ENCODE data around the gene NRCAM. TPM values are rescaled to one million over a fixed set of nuclear protein-coding genes. Genes with fewer than 3 reads are reported as not detected.

The NRCAM gene
- total and polyA plus RNA-seq, 2 of the 13 experiments (the other 11 are each of a cell fraction or from before 2014, with no cell fraction given): 0.31 to 0.33 TPM

DNA sequence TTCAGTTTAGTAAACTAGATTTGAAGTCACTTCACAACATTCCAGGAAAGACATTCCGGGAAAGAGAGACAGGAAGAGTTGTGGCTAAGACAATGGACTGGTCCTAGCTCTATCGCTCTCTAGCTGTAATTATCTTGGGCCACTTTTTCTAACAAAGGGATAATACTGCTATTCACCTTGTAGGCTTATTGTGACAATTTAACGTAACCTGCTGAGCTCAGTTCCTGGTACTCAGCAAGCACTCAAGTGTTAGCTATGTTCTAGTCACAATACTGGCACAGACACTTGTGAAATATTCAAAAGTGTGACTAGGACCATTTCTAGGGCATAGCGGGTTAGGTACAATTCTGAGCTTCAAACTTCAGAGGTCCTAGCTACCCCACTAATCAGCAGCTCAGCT, 12.0 kb upstream of the NRCAM start:
- no peak overlapping the region for H3K27ac ChIP-seq (ENCODE audit: extremely low read length, insufficient read depth, low read length)
- H3K4me3 ChIP-seq (replicated peaks in 1 of 3; ENCODE audit: insufficient read depth in 1 of 3, low read depth in 2 of 3, low read length in 3 of 3): no peak overlapping the region
- no peaks in the 10 kb centered on the region for H3K36me3 ChIP-seq (replicated peaks in 1 of 2; ENCODE audit: control insufficient read depth in 1 of 2, insufficient read depth in 2 of 2, low read length in 2 of 2)
- no peak overlapping the region for H2AFZ ChIP-seq (ENCODE audit: low read length)
- no peak overlapping the region for H3K9ac ChIP-seq (ENCODE audit: insufficient read depth, low read depth, low read length)
- DNase-seq (ENCODE audit: low spot score): no peak
- no peaks in the 10 kb centered on the region for H3K79me2 ChIP-seq (ENCODE audit: insufficient read depth, low read length)
- ATAC-seq: no peak
- no peaks in the 10 kb centered on the region for H4K20me1 ChIP-seq (ENCODE audit: insufficient read depth, low read length)
- no peaks in the 10 kb centered on the region for H3K4me1 ChIP-seq (ENCODE audit: insufficient read depth, low read length)
- intact Hi-C loops (cut with micrococcal nuclease; ENCODE audit: unreplicated experiment): loop anchor here (10.0 kb wide), 1 partner anchor 223 kb away; no protein-coding TSS in a partner anchor
- no peak overlapping the region for H3K4me2 ChIP-seq (ENCODE audit: low read depth, low read length)
- POLR2A ChIA-PET: no interaction called here
- peaks cover 0 to 4% of the 10 kb centered on the region in 2 experiments; a peak in 1 of 5 replicates for H3K27me3 ChIP-seq (ENCODE audit: control insufficient read depth in 1 of 2, insufficient read depth in 2 of 2, low read length in 2 of 2)
- TF ChIP-seq, protein P1, sequence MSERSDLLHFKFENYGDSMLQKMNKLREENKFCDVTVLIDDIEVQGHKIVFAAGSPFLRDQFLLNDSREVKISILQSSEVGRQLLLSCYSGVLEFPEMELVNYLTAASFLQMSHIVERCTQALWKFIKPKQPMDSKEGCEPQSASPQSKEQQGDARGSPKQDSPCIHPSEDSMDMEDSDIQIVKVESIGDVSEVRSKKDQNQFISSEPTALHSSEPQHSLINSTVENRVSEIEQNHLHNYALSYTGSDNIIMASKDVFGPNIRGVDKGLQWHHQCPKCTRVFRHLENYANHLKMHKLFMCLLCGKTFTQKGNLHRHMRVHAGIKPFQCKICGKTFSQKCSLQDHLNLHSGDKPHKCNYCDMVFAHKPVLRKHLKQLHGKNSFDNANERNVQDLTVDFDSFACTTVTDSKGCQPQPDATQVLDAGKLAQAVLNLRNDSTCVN (CRISPR knock-in tag; IDR thresholded peaks at IDR 0.05; ENCODE audit: borderline replicate concordance): no peak
- no peak for TF ChIP-seq ARNTL (CRISPR knock-in tag; IDR thresholded peaks at IDR 0.05)
- no peak for TF ChIP-seq NR2F6 (IDR thresholded peaks at IDR 0.05)
- TF ChIP-seq NR2F6 (CRISPR knock-in tag; IDR thresholded peaks at IDR 0.05): no peak
- no TSS peak for BruUV-seq (replicated peaks)
- in situ Hi-C loops (cut with HindIII; ENCODE audit: extremely low pct_ligation_motif_present, low pct_unique_long_range_greater_than_20kb): no loop called here
- no peak for FAIRE-seq
- CTCF ChIA-PET (ENCODE audit: low intra/inter-chr PET ratio, low total read pairs): no interaction called here
- WGBS (ENCODE audit: low lambda C conversion rate): 17% methylated on average over 4 of the region's 4 CpGs
- no peaks in the 10 kb centered on the region for H3K9me3 ChIP-seq (ENCODE audit: low read length)

DNA sequence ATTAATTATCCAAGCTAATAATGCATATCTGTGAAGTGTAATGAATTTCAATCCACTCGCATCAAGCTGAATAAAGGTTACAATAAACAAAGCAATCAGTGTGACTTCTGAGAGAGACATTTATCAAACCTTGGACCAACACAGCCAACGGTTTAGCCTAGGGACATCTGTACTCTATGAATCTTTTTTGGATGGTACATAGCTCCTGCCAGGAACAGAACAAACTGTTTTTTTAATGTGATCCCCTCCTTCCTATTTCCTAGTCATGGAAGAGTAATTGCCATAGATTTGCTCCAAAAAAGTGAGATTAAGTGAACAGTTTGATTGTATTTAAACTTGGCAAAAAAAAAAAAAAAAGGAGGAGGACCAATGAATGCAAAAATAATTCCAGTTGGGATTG, 11.2 kb upstream of the NRCAM start:
- Histone ChIP-seq H3K9ac (ENCODE audit: insufficient read depth, low read depth, low read length) (no peak overlapping the region), H3K4me1 (ENCODE audit: insufficient read depth, low read length) (no peaks in the 10 kb centered on the region), H3K9me3 (ENCODE audit: low read length) (no peaks in the 10 kb centered on the region), H2AFZ (ENCODE audit: low read length) (no peak overlapping the region), H3K79me2 (ENCODE audit: insufficient read depth, low read length) (no peaks in the 10 kb centered on the region), H3K27ac (ENCODE audit: extremely low read length, insufficient read depth, low read length) (no peak overlapping the region), H3K4me2 (ENCODE audit: low read depth, low read length) (no peak overlapping the region), H4K20me1 (ENCODE audit: insufficient read depth, low read length) (no peaks in the 10 kb centered on the region), H3K36me3 (replicated peaks in 1 of 2; ENCODE audit: control insufficient read depth in 1 of 2, insufficient read depth in 2 of 2, low read length in 2 of 2) (no peaks in the 10 kb centered on the region), H3K4me3 (replicated peaks in 1 of 3; ENCODE audit: insufficient read depth in 1 of 3, low read depth in 2 of 3, low read length in 3 of 3) (no peak overlapping the region), H3K27me3 (ENCODE audit: control insufficient read depth in 1 of 2, insufficient read depth in 2 of 2, low read length in 2 of 2) (peaks cover 0 to 4% of the 10 kb centered on the region in 2 experiments; a peak in 1 of 5 replicates)
- intact Hi-C loops (cut with micrococcal nuclease; ENCODE audit: unreplicated experiment) (loop anchor here (10.0 kb wide), 1 partner anchor 223 kb away; no protein-coding TSS in a partner anchor), in situ Hi-C loops (cut with HindIII; ENCODE audit: extremely low pct_ligation_motif_present, low pct_unique_long_range_greater_than_20kb) (no loop called here)
- DNase-seq (ENCODE audit: low spot score) (no peak), ATAC-seq (no peak), FAIRE-seq (no peak)
- BruUV-seq (replicated peaks): no TSS peak
- ChIA-PET CTCF (ENCODE audit: low intra/inter-chr PET ratio, low total read pairs) (no interaction called here), POLR2A (no interaction called here)
- 7% methylated on average over 2 of the region's 2 CpGs for WGBS (ENCODE audit: low lambda C conversion rate)
- TF ChIP-seq, protein P2, sequence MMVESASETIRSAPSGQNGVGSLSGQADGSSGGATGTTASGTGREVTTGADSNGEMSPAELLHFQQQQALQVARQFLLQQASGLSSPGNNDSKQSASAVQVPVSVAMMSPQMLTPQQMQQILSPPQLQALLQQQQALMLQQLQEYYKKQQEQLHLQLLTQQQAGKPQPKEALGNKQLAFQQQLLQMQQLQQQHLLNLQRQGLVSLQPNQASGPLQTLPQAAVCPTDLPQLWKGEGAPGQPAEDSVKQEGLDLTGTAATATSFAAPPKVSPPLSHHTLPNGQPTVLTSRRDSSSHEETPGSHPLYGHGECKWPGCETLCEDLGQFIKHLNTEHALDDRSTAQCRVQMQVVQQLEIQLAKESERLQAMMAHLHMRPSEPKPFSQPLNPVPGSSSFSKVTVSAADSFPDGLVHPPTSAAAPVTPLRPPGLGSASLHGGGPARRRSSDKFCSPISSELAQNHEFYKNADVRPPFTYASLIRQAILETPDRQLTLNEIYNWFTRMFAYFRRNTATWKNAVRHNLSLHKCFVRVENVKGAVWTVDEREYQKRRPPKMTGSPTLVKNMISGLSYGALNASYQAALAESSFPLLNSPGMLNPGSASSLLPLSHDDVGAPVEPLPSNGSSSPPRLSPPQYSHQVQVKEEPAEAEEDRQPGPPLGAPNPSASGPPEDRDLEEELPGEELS (CRISPR knock-in tag; IDR thresholded peaks at IDR 0.05): no peak
- TF ChIP-seq PRPF4 (IDR thresholded peaks at IDR 0.05; ENCODE audit: low read depth, low read length, poor library complexity, severe bottlenecking) (no peak), ZKSCAN5 (CRISPR knock-in tag; IDR thresholded peaks at IDR 0.05) (no peak), GABPB1 (CRISPR knock-in tag; IDR thresholded peaks at IDR 0.05) (no peak), ZIK1 (CRISPR knock-in tag; IDR thresholded peaks at IDR 0.05; ENCODE audit: borderline replicate concordance, low read depth) (no peak)

Data from HepG2 (cell line).